ENCODE data around the gene GIMAP1. TPM values are rescaled to one million over a fixed set of nuclear protein-coding genes. Genes with fewer than 3 reads are reported as not detected.

The GIMAP1 gene
- total RNA-seq, 1 donor from 2014 or later: 5.2 TPM

- H3K36me3 ChIP-seq: no peaks in the 10 kb centered on the region
- no peak overlapping the region for H3K27ac ChIP-seq
- TF ChIP-seq POLR2A (IDR thresholded peaks at IDR 0.05) (no peak), POLR2AphosphoS5 (IDR thresholded peaks at IDR 0.05; ENCODE audit: insufficient read depth in 1 of 2, low read depth in 1 of 2) (no peak), CTCF (IDR thresholded peaks at IDR 0.05) (no peak)
- no peak overlapping the region for H3K4me3 ChIP-seq
- H3K4me1 ChIP-seq: no peaks in the 10 kb centered on the region
- no peaks in the 10 kb centered on the region for H3K27me3 ChIP-seq
- no peaks in the 10 kb centered on the region for H3K9me3 ChIP-seq
- no peak for DNase-seq (ENCODE audit: extremely low spot score in 2 of 2)
- intact Hi-C loops (cut with DNase I): no loop called here
Measured at GRCh38 chr7:150753239-150753638, 36.8 kb downstream of the GIMAP1 start.

- no peak overlapping the region for H3K27ac ChIP-seq
Measured at GRCh38 chr7:150753826-150754603, 37.6 kb downstream of the GIMAP1 start.

GRCh38 chr7:150754951-150755350 lies 38.5 kb downstream of the GIMAP1 start:
- Histone ChIP-seq H3K4me3 (no peak overlapping the region), H3K36me3 (no peaks in the 10 kb centered on the region), H3K27me3 (no peaks in the 10 kb centered on the region), H3K9me3 (no peaks in the 10 kb centered on the region), H3K4me1 (no peaks in the 10 kb centered on the region), H3K27ac (no peak overlapping the region)
- DNase-seq (ENCODE audit: extremely low spot score in 2 of 2): no peak
- intact Hi-C loops (cut with DNase I): no loop called here
- TF ChIP-seq POLR2AphosphoS5 (IDR thresholded peaks at IDR 0.05; ENCODE audit: insufficient read depth in 1 of 2, low read depth in 1 of 2) (no peak), POLR2A (IDR thresholded peaks at IDR 0.05) (no peak), CTCF (IDR thresholded peaks at IDR 0.05) (no peak)

More at GRCh38 chr7:150753826-150754603, 37.6 kb downstream of the GIMAP1 start:
- Histone ChIP-seq H3K4me3 (no peak overlapping the region), H3K36me3 (no peaks in the 10 kb centered on the region), H3K4me1 (no peaks in the 10 kb centered on the region), H3K27me3 (no peaks in the 10 kb centered on the region), H3K9me3 (no peaks in the 10 kb centered on the region)
- intact Hi-C loops (cut with DNase I): no loop called here
- DNase-seq (ENCODE audit: extremely low spot score in 2 of 2): no peak
- TF ChIP-seq POLR2A (IDR thresholded peaks at IDR 0.05): no peak
- no peak for TF ChIP-seq CTCF (IDR thresholded peaks at IDR 0.05)
- no peak for TF ChIP-seq POLR2AphosphoS5 (IDR thresholded peaks at IDR 0.05; ENCODE audit: insufficient read depth in 1 of 2, low read depth in 1 of 2)

- no peaks in the 10 kb centered on the region for H3K4me1 ChIP-seq
- intact Hi-C loops (cut with DNase I): no loop called here
Measured at GRCh38 chr7:150755473-150756099, 39.2 kb downstream of the GIMAP1 start.

More at GRCh38 chr7:150755473-150756099, 39.2 kb downstream of the GIMAP1 start:
- Histone ChIP-seq H3K4me3 (no peak overlapping the region), H3K9me3 (no peaks in the 10 kb centered on the region), H3K36me3 (no peaks in the 10 kb centered on the region), H3K27ac (no peak overlapping the region), H3K27me3 (no peaks in the 10 kb centered on the region)
- TF ChIP-seq POLR2A (IDR thresholded peaks at IDR 0.05) (no peak), CTCF (IDR thresholded peaks at IDR 0.05) (no peak), POLR2AphosphoS5 (IDR thresholded peaks at IDR 0.05; ENCODE audit: insufficient read depth in 1 of 2, low read depth in 1 of 2) (no peak)
- DNase-seq (ENCODE audit: extremely low spot score in 2 of 2): no peak
